Measurements from ENCODE around the gene MUC5B.
"Not testable (repeated sequence)": the region's sequence is repeated elsewhere in the genome, so short reads cannot be mapped to it uniquely, and the experiment has no call there.

The MUC5B gene

DNA sequence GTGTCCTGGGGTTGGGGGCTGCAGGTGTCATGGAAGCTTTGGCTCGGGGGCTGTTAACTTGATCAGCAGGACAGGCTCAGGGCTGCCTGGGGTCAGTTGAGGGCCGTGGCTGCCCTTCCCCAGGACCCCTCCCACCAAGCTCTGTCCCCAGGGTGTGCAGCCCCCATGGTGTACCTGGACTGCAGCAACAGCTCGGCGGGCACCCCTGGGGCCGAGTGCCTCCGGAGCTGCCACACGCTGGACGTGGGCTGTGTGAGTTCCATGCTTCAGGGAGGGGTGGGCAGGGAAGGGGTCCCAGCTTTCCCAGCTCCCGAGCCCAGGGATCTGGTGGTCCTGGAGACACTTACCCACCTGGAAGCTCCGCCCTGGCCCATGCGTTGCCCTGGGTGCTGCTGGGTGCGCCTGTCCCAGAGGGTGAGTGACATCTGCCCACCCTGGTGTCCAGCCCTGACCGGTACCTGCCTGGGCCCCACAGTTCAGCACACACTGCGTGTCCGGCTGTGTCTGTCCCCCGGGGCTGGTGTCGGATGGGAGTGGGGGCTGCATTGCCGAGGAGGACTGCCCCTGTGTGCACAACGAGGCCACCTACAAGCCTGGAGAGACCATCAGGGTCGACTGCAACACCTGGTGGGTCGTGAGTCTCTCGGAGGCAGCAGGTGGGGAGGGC is 11.3 kb downstream of the MUC5B start:
- no peak for DNase-seq

DNA sequence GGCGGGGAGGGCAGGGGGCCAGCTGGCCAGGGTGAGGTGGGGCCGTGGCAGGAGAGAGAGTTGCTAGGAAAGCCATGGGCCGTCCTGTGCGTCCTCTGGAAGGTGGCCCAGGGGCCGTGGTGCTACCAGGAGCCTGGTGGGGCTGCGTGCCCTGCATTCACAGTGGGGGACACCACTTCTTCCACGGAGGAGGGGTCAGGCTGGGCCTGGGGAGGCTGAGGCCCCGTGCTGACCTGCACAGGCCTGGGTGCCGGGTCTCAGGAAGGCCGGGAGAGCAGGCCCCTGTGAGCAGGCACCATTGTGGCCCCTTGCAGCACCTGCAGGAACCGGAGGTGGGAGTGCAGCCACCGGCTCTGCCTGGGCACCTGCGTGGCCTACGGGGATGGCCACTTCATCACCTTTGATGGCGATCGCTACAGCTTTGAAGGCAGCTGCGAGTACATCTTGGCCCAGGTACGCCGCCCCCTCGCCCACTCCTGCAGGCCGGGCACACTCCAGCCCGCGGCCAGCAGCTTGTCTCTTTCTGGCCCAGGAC is 12.0 kb downstream of the MUC5B start:
- DNase-seq, result no peak

DNA sequence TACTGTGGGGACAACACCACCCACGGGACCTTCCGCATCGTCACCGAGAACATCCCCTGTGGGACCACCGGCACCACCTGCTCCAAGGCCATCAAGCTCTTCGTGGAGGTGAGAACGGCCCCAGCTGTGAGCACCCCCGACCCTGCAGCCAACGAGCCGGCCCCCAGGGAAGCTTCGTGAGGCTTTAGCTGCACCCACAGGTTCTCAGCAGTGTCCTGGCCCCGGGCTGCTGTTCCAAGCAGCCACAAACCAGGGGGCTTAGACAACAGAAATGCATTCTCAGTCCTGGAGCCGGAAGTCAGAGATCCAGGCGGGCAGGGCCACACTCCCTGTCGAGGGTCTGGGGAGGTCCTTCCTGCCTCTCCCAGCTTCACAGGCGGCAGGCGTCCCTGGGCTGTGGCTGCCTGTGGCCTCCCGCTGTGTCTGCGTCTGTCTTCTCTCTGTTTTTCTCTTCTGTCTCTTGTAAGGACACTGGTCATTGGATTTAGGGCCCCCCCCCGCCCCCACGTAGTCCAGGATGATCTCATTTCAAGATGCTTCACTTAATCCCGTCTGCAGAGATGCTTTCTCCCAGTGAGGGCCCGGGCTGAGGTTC is 12.5 kb downstream of the MUC5B start:
- DNase-seq, result no peak

DNA sequence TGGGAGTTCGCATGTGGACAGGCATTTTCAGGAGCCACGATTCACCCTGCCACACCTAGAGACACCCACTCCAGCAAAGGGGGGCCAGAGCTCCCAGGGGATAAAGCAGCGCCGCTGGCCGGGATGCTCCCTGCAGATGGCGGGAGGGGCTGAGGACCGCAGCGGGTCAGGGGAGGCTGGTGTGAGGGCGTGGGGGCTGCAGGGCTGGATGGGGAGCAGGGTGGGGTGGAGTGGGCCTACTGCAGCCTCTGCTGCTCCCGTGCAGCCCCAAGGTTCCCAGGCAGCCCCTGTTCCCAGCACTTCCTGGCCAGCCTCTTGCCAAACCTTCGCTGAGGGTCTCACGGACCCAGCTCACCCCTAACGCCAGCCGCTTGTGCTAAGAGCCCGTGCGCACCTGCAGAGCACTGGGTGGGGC is 13.0 kb downstream of the MUC5B start:
- no peak for DNase-seq

DNA sequence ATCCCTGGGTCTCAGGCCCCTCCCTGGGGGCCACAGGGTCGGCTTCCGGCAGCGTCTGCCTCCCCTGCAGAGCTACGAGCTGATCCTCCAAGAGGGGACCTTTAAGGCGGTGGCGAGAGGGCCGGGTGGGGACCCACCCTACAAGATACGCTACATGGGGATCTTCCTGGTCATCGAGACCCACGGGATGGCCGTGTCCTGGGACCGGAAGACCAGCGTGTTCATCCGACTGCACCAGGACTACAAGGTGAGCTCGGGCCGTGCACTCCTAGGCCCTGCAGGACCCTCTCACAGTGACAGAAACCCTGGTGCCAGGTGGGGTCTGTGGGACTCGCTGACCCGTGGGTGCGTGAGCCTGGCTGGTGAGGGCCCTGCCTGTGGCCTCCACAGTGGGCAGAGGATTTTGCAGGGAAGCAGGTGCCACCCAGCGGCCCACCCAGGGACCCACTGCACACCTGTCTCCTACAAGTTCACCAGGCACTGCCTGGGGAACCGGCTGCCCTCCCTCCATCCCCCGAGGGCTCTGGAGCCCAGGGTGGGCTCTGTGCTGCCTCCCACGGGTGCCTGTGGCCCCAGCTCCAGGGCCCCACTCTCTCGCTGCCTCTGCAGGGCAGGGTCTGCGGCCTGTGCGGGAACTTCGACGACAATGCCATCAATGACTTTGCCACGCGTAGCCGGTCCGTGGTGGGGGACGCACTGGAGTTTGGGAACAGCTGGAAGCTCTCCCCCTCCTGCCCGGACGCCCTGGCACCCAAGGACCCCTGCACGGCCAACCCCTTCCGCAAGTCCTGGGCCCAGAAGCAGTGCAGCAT is 13.7 kb downstream of the MUC5B start:
- no peak for DNase-seq

DNA sequence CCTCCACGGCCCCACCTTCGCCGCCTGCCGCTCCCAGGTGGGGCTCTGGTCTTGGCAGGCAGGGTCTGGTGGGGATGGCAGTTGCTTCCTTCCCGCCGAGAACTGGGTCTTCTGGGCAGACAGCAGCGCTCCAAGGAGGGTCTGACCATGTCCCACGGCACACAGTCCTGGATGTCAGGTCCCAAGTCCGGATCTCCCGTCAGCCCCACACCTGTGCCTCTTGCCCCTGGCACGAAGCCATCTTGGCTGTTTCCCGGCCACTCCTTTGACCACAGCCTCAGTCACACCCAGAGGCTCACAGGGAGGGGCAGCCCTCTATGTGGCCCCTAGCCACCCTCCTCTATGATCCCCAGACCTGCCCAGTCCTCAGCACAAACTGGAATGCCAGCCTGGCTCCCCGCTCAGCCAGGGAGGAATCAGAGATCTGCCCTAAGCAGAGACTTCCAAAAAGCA is 14.3 kb downstream of the MUC5B start:
- DNase-seq, result no peak

DNA sequence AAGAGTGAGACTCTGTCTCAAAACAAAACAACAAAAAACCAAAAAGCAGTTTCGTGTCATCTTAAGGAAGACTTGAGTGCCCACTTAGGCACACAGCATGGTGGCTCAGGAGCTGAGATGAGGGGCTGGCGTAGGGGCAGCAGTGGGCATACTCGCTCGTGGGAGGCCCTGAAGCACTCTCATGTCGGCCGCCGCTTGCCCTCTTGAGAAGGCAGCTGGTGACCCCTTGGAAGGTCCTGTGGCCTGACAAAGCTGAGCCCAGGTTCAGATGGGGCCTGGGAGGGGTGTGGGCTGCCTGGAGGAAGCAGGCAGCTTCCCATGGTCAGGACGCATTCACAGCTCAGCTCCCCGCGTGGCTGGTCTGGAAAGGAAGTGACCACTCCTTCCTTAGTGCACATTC is 15.0 kb downstream of the MUC5B start:
- DNase-seq, result no peak

DNA sequence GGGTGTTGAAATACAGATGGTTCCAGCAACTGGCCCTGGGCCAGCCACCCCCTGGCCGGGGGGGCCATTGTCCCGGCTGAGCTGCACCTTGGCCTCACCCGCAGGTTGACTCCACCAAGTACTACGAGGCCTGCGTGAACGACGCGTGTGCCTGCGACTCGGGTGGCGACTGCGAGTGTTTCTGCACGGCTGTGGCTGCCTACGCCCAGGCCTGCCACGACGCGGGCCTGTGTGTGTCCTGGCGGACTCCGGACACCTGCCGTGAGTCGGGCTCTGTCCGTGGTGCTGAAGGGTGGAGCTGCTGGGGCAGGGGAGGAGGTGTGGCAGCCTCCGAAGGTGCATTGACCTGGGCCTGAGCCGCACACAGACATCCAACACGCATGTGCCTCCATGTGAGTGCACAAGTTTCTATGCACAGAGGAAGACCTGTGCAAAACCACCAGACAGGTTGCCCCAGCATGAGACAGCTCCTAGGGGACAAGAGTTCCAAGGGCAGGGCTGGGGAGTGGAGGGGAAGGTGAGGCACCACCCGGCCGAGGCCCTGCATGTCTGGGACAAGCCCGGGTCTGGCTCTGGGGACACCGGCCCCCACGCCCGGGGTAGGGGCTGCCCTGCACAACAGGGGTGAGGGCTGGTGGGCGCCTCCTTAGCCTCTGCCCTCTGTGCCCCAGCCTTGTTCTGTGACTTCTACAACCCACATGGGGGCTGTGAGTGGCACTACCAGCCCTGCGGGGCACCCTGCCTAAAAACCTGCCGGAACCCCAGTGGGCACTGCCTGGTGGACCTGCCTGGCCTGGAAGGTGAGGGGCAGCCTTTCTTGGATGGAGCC is 16.1 kb downstream of the MUC5B start:
- DNase-seq, result no peak

DNA sequence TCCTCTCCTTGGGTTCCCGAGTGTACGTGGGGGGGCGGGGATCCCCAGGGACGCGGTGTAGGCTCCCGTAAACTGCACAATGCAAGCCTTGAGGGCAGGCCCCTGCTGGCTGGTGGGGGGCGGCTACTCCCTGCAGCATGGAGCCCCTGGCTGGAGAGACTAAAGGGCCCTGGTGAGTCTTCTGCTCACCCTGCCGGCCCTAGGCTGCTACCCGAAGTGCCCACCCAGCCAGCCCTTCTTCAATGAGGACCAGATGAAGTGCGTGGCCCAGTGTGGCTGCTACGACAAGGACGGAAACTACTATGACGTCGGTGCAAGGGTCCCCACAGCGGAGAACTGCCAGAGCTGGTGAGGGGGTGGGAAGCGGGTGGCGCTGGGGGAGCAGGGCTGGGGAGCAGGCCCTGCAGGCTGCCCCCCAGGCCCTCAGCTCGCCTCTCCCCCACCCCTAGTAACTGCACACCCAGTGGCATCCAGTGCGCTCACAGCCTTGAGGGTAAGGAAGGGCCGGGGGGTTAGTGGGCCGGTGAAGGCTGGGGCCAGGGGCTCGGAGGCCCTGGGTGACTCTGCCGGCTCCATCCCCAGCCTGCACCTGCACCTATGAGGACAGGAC is 16.8 kb downstream of the MUC5B start:
- DNase-seq, result no peak

DNA sequence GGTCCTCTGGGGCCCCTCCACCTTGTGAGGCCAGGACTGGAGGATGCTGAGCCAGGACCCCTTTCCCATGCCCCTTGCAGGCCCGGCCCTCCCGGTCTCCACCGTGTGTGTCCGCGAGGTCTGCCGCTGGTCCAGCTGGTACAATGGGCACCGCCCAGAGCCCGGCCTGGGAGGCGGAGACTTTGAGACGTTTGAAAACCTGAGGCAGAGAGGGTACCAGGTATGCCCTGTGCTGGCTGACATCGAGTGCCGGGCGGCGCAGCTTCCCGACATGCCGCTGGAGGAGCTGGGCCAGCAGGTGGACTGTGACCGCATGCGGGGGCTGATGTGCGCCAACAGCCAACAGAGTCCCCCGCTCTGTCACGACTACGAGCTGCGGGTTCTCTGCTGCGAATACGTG is 17.9 kb downstream of the MUC5B start:
- no peak for DNase-seq

DNA sequence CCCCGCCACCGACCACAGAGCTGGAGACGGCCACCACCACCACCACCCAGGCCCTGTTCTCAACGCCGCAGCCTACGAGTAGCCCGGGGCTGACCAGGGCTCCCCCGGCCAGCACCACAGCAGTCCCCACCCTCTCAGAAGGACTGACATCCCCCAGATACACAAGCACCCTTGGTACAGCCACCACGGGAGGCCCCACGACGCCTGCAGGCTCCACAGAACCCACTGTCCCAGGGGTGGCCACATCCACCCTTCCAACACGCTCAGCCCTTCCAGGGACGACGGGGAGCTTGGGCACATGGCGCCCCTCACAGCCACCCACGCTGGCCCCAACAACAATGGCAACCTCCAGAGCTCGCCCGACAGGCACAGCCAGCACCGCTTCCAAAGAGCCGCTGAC is 18.8 kb downstream of the MUC5B start:
- no peak for DNase-seq

DNA sequence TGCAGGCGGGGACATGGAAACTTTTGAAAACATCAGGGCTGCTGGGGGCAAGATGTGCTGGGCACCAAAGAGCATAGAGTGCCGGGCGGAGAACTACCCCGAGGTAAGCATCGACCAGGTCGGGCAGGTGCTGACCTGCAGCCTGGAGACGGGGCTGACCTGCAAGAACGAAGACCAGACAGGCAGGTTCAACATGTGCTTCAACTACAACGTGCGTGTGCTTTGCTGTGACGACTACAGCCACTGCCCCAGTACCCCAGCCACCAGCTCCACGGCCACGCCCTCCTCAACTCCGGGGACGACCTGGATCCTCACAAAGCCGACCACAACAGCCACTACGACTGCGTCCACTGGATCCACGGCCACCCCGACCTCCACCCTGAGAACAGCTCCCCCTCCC is 19.4 kb downstream of the MUC5B start:
- DNase-seq, result no peak

DNA sequence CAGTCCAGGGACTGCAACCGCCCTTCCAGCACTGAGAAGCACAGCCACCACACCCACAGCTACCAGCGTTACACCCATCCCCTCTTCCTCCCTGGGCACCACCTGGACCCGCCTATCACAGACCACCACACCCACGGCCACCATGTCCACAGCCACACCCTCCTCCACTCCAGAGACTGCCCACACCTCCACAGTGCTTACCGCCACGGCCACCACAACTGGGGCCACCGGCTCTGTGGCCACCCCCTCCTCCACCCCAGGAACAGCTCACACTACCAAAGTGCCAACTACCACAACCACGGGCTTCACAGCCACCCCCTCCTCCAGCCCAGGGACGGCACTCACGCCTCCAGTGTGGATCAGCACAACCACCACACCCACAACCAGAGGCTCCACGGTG is 19.9 kb downstream of the MUC5B start:
- not testable (repeated sequence) for DNase-seq

DNA sequence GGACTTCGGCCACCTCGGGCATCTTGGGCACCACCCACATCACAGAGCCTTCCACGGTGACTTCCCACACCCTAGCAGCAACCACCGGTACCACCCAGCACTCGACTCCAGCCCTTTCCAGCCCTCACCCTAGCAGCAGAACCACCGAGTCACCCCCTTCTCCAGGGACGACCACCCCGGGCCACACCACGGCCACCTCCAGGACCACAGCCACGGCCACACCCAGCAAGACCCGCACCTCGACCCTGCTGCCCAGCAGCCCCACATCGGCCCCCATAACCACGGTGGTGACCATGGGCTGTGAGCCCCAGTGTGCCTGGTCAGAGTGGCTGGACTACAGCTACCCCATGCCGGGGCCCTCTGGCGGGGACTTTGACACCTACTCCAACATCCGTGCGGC is 20.7 kb downstream of the MUC5B start:
- DNase-seq, result not testable (repeated sequence)

DNA sequence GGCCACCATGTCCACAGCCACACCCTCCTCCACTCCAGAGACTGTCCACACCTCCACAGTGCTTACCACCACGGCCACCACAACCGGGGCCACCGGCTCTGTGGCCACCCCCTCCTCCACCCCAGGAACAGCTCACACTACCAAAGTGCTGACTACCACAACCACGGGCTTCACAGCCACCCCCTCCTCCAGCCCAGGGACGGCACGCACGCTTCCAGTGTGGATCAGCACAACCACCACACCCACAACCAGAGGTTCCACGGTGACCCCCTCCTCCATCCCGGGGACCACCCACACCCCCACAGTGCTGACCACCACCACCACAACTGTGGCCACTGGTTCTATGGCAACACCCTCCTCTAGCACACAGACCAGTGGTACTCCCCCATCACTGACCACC is 21.7 kb downstream of the MUC5B start:
- DNase-seq, result not testable (repeated sequence)

DNA sequence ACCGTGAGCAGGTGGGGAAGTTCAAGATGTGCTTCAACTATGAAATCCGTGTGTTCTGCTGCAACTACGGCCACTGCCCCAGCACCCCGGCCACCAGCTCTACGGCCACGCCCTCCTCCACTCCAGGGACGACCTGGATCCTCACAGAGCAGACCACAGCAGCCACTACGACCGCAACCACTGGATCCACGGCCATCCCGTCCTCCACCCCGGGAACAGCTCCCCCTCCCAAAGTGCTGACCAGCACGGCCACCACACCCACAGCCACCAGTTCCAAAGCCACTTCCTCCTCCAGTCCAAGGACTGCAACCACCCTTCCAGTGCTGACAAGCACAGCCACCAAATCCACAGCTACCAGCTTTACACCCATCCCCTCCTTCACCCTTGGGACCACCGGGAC is 22.9 kb downstream of the MUC5B start:
- DNase-seq, result not testable (repeated sequence)

DNA sequence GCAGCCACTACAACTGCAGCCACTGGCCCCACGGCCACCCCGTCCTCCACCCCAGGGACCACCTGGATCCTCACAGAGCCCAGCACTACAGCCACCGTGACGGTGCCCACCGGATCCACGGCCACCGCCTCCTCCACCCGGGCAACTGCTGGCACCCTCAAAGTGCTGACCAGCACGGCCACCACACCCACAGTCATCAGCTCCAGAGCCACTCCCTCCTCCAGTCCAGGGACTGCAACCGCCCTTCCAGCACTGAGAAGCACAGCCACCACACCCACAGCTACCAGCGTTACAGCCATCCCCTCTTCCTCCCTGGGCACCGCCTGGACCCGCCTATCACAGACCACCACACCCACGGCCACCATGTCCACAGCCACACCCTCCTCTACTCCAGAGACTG is 23.4 kb downstream of the MUC5B start:
- DNase-seq, result not testable (repeated sequence)

DNA sequence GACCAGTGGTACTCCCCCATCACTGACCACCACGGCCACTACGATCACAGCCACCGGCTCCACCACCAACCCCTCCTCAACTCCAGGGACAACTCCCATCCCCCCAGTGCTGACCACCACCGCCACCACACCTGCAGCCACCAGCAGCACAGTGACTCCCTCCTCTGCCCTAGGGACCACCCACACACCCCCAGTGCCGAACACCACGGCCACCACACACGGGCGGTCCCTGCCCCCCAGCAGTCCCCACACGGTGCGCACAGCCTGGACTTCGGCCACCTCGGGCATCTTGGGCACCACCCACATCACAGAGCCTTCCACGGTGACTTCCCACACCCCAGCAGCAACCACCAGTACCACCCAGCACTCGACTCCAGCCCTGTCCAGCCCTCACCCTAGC is 24.2 kb downstream of the MUC5B start:
- not testable (repeated sequence) for DNase-seq

DNA sequence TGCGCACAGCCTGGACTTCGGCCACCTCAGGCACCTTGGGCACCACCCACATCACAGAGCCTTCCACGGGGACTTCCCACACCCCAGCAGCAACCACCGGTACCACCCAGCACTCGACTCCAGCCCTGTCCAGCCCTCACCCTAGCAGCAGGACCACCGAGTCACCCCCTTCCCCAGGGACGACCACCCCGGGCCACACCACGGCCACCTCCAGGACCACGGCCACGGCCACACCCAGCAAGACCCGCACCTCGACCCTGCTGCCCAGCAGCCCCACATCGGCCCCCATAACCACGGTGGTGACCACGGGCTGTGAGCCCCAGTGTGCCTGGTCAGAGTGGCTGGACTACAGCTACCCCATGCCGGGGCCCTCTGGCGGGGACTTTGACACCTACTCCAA is 26.1 kb downstream of the MUC5B start:
- not testable (repeated sequence) for DNase-seq

DNA sequence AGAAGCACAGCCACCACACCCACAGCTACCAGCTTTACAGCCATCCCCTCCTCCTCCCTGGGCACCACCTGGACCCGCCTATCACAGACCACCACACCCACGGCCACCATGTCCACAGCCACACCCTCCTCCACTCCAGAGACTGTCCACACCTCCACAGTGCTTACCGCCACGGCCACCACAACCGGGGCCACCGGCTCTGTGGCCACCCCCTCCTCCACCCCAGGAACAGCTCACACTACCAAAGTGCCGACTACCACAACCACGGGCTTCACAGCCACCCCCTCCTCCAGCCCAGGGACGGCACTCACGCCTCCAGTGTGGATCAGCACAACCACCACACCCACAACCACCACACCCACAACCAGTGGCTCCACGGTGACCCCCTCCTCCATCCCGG is 27.5 kb downstream of the MUC5B start:
- DNase-seq, result not testable (repeated sequence)

DNA sequence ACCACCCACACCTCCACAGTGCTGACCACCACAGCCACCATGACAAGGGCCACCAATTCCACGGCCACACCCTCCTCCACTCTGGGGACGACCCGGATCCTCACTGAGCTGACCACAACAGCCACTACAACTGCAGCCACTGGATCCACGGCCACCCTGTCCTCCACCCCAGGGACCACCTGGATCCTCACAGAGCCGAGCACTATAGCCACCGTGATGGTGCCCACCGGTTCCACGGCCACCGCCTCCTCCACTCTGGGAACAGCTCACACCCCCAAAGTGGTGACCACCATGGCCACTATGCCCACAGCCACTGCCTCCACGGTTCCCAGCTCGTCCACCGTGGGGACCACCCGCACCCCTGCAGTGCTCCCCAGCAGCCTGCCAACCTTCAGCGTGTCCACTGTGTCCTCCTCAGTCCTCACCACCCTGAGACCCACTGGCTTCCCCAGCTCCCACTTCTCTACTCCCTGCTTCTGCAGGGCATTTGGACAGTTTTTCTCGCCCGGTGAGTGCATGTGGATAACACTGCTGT is 28.4 kb downstream of the MUC5B start:
- DNase-seq, result no peak
